ENCODE measurements around the gene CSMD2.

Gene CSMD2

GRCh38 chr1:33848205-33848937 lies 316.7 kb downstream of the CSMD2 start:
- no peak overlapping the region for H3K27ac Mint-ChIP-seq
- H3K4me1 Mint-ChIP-seq (ENCODE audit: low read depth): no peaks in the 10 kb centered on the region
- no peaks in the 10 kb centered on the region for H3K9me3 Mint-ChIP-seq
- DNase-seq (ENCODE audit: low spot score): no peak
- no peak overlapping the region for H3K4me3 Mint-ChIP-seq
- no peaks in the 10 kb centered on the region for H3K36me3 Mint-ChIP-seq (ENCODE audit: low read depth)
- H3K27me3 Mint-ChIP-seq (ENCODE audit: low read depth): peaks cover 3% of the 10 kb centered on the region

GRCh38 chr1:33846861-33847260 lies 318.2 kb downstream of the CSMD2 start:
- no peak overlapping the region for H3K27ac Mint-ChIP-seq
- H3K4me1 Mint-ChIP-seq (ENCODE audit: low read depth): no peaks in the 10 kb centered on the region
- no peak for DNase-seq (ENCODE audit: low spot score)
- H3K36me3 Mint-ChIP-seq (ENCODE audit: low read depth): no peaks in the 10 kb centered on the region
- H3K9me3 Mint-ChIP-seq: no peaks in the 10 kb centered on the region
- H3K27me3 Mint-ChIP-seq (ENCODE audit: low read depth): no peaks in the 10 kb centered on the region
- H3K4me3 Mint-ChIP-seq: no peak overlapping the region

- Mint-ChIP-seq H3K9me3 (no peaks in the 10 kb centered on the region), H3K27me3 (ENCODE audit: low read depth) (no peaks in the 10 kb centered on the region), H3K4me1 (ENCODE audit: low read depth) (no peaks in the 10 kb centered on the region), H3K27ac (no peak overlapping the region), H3K36me3 (ENCODE audit: low read depth) (no peaks in the 10 kb centered on the region), H3K4me3 (no peak overlapping the region)
- no peak for DNase-seq (ENCODE audit: low spot score)
These were observed 320.9 kb downstream of the CSMD2 start for GRCh38 chr1:33844166-33844565.

- H3K4me3 Mint-ChIP-seq: no peak overlapping the region
- H3K9me3 Mint-ChIP-seq: no peaks in the 10 kb centered on the region
- H3K27me3 Mint-ChIP-seq (ENCODE audit: low read depth): no peaks in the 10 kb centered on the region
- H3K36me3 Mint-ChIP-seq (ENCODE audit: low read depth): no peaks in the 10 kb centered on the region
- no peak overlapping the region for H3K27ac Mint-ChIP-seq
- H3K4me1 Mint-ChIP-seq (ENCODE audit: low read depth): no peaks in the 10 kb centered on the region
- no peak for DNase-seq (ENCODE audit: low spot score)
These were observed 322.7 kb downstream of the CSMD2 start for GRCh38 chr1:33842348-33842747.

GRCh38 chr1:33841494-33841893 lies 323.5 kb downstream of the CSMD2 start:
- DNase-seq (ENCODE audit: low spot score): no peak

GRCh38 chr1:33837635-33838034 lies 327.4 kb downstream of the CSMD2 start:
- DNase-seq (ENCODE audit: low spot score): no peak
- Mint-ChIP-seq H3K4me1 (ENCODE audit: low read depth) (no peaks in the 10 kb centered on the region), H3K27me3 (ENCODE audit: low read depth) (no peaks in the 10 kb centered on the region), H3K27ac (no peak overlapping the region), H3K9me3 (no peaks in the 10 kb centered on the region), H3K4me3 (no peak overlapping the region), H3K36me3 (ENCODE audit: low read depth) (no peaks in the 10 kb centered on the region)

More at GRCh38 chr1:33841494-33841893, 323.5 kb downstream of the CSMD2 start:
- Mint-ChIP-seq H3K9me3 (no peaks in the 10 kb centered on the region), H3K4me3 (no peak overlapping the region), H3K27ac (no peak overlapping the region), H3K27me3 (ENCODE audit: low read depth) (no peaks in the 10 kb centered on the region), H3K4me1 (ENCODE audit: low read depth) (no peaks in the 10 kb centered on the region), H3K36me3 (ENCODE audit: low read depth) (no peaks in the 10 kb centered on the region)

GRCh38 chr1:33836911-33837310 lies 328.1 kb downstream of the CSMD2 start:
- Mint-ChIP-seq H3K27me3 (ENCODE audit: low read depth) (no peaks in the 10 kb centered on the region), H3K27ac (no peak overlapping the region), H3K4me1 (ENCODE audit: low read depth) (no peaks in the 10 kb centered on the region), H3K9me3 (no peaks in the 10 kb centered on the region), H3K4me3 (no peak overlapping the region), H3K36me3 (ENCODE audit: low read depth) (no peaks in the 10 kb centered on the region)
- no peak for DNase-seq (ENCODE audit: low spot score)

GRCh38 chr1:33828654-33829053 lies 336.4 kb downstream of the CSMD2 start:
- no peak overlapping the region for H3K4me3 Mint-ChIP-seq
- H3K9me3 Mint-ChIP-seq: peaks cover 9% of the 10 kb centered on the region
- H3K36me3 Mint-ChIP-seq (ENCODE audit: low read depth): no peaks in the 10 kb centered on the region
- H3K4me1 Mint-ChIP-seq (ENCODE audit: low read depth): no peaks in the 10 kb centered on the region
- H3K27me3 Mint-ChIP-seq (ENCODE audit: low read depth): no peaks in the 10 kb centered on the region
- DNase-seq (ENCODE audit: low spot score): no peak
- no peak overlapping the region for H3K27ac Mint-ChIP-seq

GRCh38 chr1:33828059-33828458 lies 337.0 kb downstream of the CSMD2 start:
- Mint-ChIP-seq H3K4me1 (ENCODE audit: low read depth) (no peaks in the 10 kb centered on the region), H3K36me3 (ENCODE audit: low read depth) (no peaks in the 10 kb centered on the region), H3K9me3 (peaks cover 9% of the 10 kb centered on the region), H3K27me3 (ENCODE audit: low read depth) (no peaks in the 10 kb centered on the region), H3K4me3 (no peak overlapping the region), H3K27ac (no peak overlapping the region)
- DNase-seq (ENCODE audit: low spot score): no peak

GRCh38 chr1:33826711-33827110 lies 338.3 kb downstream of the CSMD2 start:
- Mint-ChIP-seq H3K4me3 (no peak overlapping the region), H3K27me3 (ENCODE audit: low read depth) (no peaks in the 10 kb centered on the region), H3K36me3 (ENCODE audit: low read depth) (no peaks in the 10 kb centered on the region), H3K27ac (no peak overlapping the region), H3K9me3 (peaks cover 9% of the 10 kb centered on the region), H3K4me1 (ENCODE audit: low read depth) (no peaks in the 10 kb centered on the region)
- no peak for DNase-seq (ENCODE audit: low spot score)

- Mint-ChIP-seq H3K27ac (no peak overlapping the region), H3K9me3 (peaks cover 9% of the 10 kb centered on the region), H3K4me3 (no peak overlapping the region), H3K27me3 (ENCODE audit: low read depth) (no peaks in the 10 kb centered on the region), H3K4me1 (ENCODE audit: low read depth) (no peaks in the 10 kb centered on the region), H3K36me3 (ENCODE audit: low read depth) (no peaks in the 10 kb centered on the region)
- no peak for DNase-seq (ENCODE audit: low spot score)
These were observed 338.7 kb downstream of the CSMD2 start for GRCh38 chr1:33826311-33826710.

GRCh38 chr1:33825506-33825905 lies 339.5 kb downstream of the CSMD2 start:
- DNase-seq (ENCODE audit: low spot score): no peak
- Mint-ChIP-seq H3K27ac (no peak overlapping the region), H3K4me1 (ENCODE audit: low read depth) (no peaks in the 10 kb centered on the region), H3K27me3 (ENCODE audit: low read depth) (no peaks in the 10 kb centered on the region), H3K36me3 (ENCODE audit: low read depth) (no peaks in the 10 kb centered on the region), H3K9me3 (peaks cover 9% of the 10 kb centered on the region), H3K4me3 (no peak overlapping the region)

- Mint-ChIP-seq H3K36me3 (ENCODE audit: low read depth) (no peaks in the 10 kb centered on the region), H3K27me3 (ENCODE audit: low read depth) (no peaks in the 10 kb centered on the region), H3K27ac (no peak overlapping the region), H3K4me3 (no peak overlapping the region), H3K9me3 (peaks cover 9% of the 10 kb centered on the region), H3K4me1 (ENCODE audit: low read depth) (no peaks in the 10 kb centered on the region)
- DNase-seq (ENCODE audit: low spot score): no peak
These were observed 340.1 kb downstream of the CSMD2 start for GRCh38 chr1:33824971-33825370.

GRCh38 chr1:33824321-33824720 lies 340.7 kb downstream of the CSMD2 start:
- Mint-ChIP-seq H3K27ac (no peak overlapping the region), H3K9me3 (peaks cover 7% of the 10 kb centered on the region), H3K27me3 (ENCODE audit: low read depth) (no peaks in the 10 kb centered on the region), H3K36me3 (ENCODE audit: low read depth) (no peaks in the 10 kb centered on the region), H3K4me1 (ENCODE audit: low read depth) (no peaks in the 10 kb centered on the region), H3K4me3 (no peak overlapping the region)
- DNase-seq (ENCODE audit: low spot score): no peak

- H3K36me3 Mint-ChIP-seq (ENCODE audit: low read depth): no peaks in the 10 kb centered on the region
- no peak for DNase-seq (ENCODE audit: low spot score)
- no peaks in the 10 kb centered on the region for H3K4me1 Mint-ChIP-seq (ENCODE audit: low read depth)
- peaks cover 2% of the 10 kb centered on the region for H3K9me3 Mint-ChIP-seq
- no peak overlapping the region for H3K27ac Mint-ChIP-seq
- H3K4me3 Mint-ChIP-seq: no peak overlapping the region
- no peaks in the 10 kb centered on the region for H3K27me3 Mint-ChIP-seq (ENCODE audit: low read depth)
These were observed 341.2 kb downstream of the CSMD2 start for GRCh38 chr1:33823830-33824229.

Data from T-helper 2 cell treated with Interferon-gamma antibody and Interleukin-4, amounts not matched to agents 5 μg/mL and 100 μg/mL, for 36 hours (primary cell).